ENCODE measurements around the gene TFPI.

TFPI gene

DNA sequence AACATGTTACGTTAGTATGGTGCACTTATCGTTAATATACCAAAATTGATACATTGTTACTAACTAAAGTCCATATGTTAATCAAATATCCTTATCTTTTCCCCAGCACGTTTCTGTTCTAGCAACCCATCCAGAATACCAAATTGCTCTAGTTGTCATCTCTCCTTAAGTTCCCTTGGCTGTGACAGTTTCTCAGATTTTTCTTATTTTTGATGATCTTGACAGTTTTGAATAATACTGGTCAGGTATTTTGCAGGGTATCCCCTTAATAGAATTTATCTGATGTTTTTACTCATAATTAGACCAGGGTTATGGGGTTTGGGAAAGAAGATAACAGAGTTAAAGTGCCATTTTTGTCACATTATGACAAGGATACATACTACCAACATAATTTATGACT, 47.8 kb downstream of the TFPI start:
- H3K4me2 ChIP-seq (ENCODE audit: low read length, poor library complexity, severe bottlenecking) = no peak overlapping the region
- H3K4me1 ChIP-seq (ENCODE audit: control insufficient read depth, insufficient read depth, low read depth, low read length) = no peaks in the 10 kb centered on the region
- H3K9me3 ChIP-seq (ENCODE audit: control insufficient read depth, low read length) = no peaks in the 10 kb centered on the region
- H2BK12ac ChIP-seq (ENCODE audit: low read length in 2 of 2) = no peak overlapping the region
- no peak overlapping the region for H3K4me3 ChIP-seq (ENCODE audit: insufficient read depth in 1 of 2, low read depth in 1 of 2, low read length in 2 of 2)
- H2AK5ac ChIP-seq (ENCODE audit: low read length, severe bottlenecking) = no peak overlapping the region
- H4K91ac ChIP-seq (ENCODE audit: low read length) = no peak overlapping the region
- no peak overlapping the region for H3K4ac ChIP-seq (ENCODE audit: low read depth in 1 of 2, low read length in 2 of 2)
- H3K14ac ChIP-seq (ENCODE audit: low read length in 2 of 2) = no peak overlapping the region
- H2BK120ac ChIP-seq (ENCODE audit: low read depth, low read length) = no peak overlapping the region
- no peak overlapping the region for H2BK15ac ChIP-seq (ENCODE audit: low read depth, poor library complexity, severe bottlenecking)
- 100% methylated on average over 3 of the region's 3 CpGs for WGBS
- no peaks in the 10 kb centered on the region for H3K27me3 ChIP-seq (ENCODE audit: control insufficient read depth in 1 of 2, insufficient read depth in 1 of 2, low read length in 2 of 2)
- peaks cover 0 to 4% of the 10 kb centered on the region in 2 experiments for H3K36me3 ChIP-seq (ENCODE audit: control insufficient read depth in 1 of 2, insufficient read depth in 2 of 2, low read depth in 1 of 2, low read length in 2 of 2)
- no peak overlapping the region for H4K8ac ChIP-seq (ENCODE audit: low read length)
- H3K79me1 ChIP-seq (replicated peaks; ENCODE audit: low read length, poor library complexity, severe bottlenecking) = peaks cover 3% of the 10 kb centered on the region
- H3K27ac ChIP-seq (ENCODE audit: low read length, poor library complexity, severe bottlenecking) = no peak overlapping the region
- H2AFZ ChIP-seq (ENCODE audit: low read depth, low read length) = no peak overlapping the region
- no peak for DNase-seq
- H3K9ac ChIP-seq (ENCODE audit: low read length) = no peak overlapping the region
- H2BK5ac ChIP-seq (ENCODE audit: low read depth, low read length, poor library complexity, severe bottlenecking) = no peak overlapping the region
- H3K23ac ChIP-seq (ENCODE audit: low read length in 2 of 2) = no peak overlapping the region
- H3K18ac ChIP-seq (ENCODE audit: low read depth in 1 of 2, low read length in 2 of 2) = no peak overlapping the region

DNA sequence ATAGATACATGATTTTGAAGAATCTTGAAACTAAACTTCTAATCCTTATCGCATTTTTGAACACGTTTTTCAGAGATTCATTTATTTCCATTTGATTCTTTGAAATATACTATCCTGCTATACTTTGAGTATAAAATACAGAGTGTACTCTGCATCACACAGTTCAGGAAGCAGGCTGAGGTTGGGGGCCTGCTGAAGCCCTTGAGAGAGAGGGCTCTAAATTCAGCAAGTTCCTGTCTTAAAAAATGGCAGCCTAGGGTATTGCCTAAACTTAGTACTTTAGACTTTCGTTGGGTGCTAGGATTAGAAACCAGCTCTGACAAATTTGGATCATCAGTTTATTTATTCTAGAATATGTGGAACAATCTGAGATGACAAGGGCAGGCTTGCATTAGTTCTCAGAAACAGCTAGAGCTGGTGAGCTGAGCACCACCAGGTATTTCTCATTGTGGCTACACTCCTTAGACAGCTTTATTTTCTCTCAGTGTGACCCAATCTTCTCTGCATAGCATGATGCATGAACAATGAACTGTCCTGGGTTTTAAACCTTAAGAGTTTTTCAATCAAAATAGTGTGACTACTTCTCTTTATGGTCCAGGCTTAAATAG, 49.1 kb downstream of the TFPI start:
- Histone ChIP-seq H3K14ac (ENCODE audit: low read length in 2 of 2) (no peak overlapping the region), H3K4me3 (ENCODE audit: insufficient read depth in 1 of 2, low read depth in 1 of 2, low read length in 2 of 2) (no peak overlapping the region), H2BK15ac (ENCODE audit: low read depth, poor library complexity, severe bottlenecking) (no peak overlapping the region), H3K9ac (ENCODE audit: low read length) (no peak overlapping the region), H3K18ac (ENCODE audit: low read depth in 1 of 2, low read length in 2 of 2) (peak overlapping the region in 1 of 2 experiments; percentile 43), H3K4me1 (ENCODE audit: control insufficient read depth, insufficient read depth, low read depth, low read length) (peaks cover 1% of the 10 kb centered on the region), H3K36me3 (ENCODE audit: control insufficient read depth in 1 of 2, insufficient read depth in 2 of 2, low read depth in 1 of 2, low read length in 2 of 2) (no peaks in the 10 kb centered on the region), H2BK5ac (ENCODE audit: low read depth, low read length, poor library complexity, severe bottlenecking) (no peak overlapping the region), H2AK5ac (ENCODE audit: low read length, severe bottlenecking) (no peak overlapping the region), H4K8ac (ENCODE audit: low read length) (no peak overlapping the region), H3K23ac (ENCODE audit: low read length in 2 of 2) (no peak overlapping the region), H3K4ac (ENCODE audit: low read depth in 1 of 2, low read length in 2 of 2) (no peak overlapping the region), H3K9me3 (ENCODE audit: control insufficient read depth, low read length) (no peaks in the 10 kb centered on the region), H3K27me3 (ENCODE audit: control insufficient read depth in 1 of 2, insufficient read depth in 1 of 2, low read length in 2 of 2) (no peaks in the 10 kb centered on the region), H3K79me1 (replicated peaks; ENCODE audit: low read length, poor library complexity, severe bottlenecking) (peaks cover 1% of the 10 kb centered on the region), H4K91ac (ENCODE audit: low read length) (no peak overlapping the region), H2BK12ac (ENCODE audit: low read length in 2 of 2) (no peak overlapping the region), H2AFZ (ENCODE audit: low read depth, low read length) (no peak overlapping the region), H2BK120ac (ENCODE audit: low read depth, low read length) (no peak overlapping the region), H3K4me2 (ENCODE audit: low read length, poor library complexity, severe bottlenecking) (no peak overlapping the region), H3K27ac (ENCODE audit: low read length, poor library complexity, severe bottlenecking) (no peak overlapping the region)
- DNase-seq = peak; percentile 44
- 54% methylated on average over 1 of the region's 3 CpGs for WGBS

DNA sequence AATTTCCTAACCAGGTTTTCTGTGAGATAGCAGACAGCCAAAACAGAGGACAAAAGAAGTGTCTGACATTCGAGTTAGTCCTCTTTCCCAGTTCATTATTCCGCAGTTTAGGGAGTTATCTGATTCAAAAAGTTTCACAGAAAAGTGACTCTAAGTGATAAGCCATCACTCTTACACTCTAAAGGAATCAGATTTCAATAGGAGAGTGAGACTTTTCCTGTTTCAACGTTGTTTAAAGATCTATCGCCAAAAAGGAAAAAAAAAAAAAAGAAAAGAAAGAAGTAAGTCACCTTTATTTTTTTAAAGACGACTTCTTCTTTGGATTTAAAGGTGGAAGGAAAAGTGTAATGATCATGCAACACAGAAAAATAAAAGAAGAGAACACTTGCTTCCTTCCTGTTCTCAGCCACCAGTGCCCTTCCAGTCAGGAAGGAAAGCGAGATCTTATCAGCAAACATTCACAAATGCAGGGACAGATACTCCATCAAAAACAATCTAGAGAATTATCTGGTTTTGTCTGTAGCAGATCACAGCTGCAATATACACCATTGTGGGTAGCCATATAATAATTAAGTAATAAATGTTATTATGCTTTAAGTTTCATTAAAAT, 49.8 kb downstream of the TFPI start:
- Histone ChIP-seq H3K14ac (ENCODE audit: low read length in 2 of 2) (no peak overlapping the region), H3K4ac (ENCODE audit: low read depth in 1 of 2, low read length in 2 of 2) (no peak overlapping the region), H3K9ac (ENCODE audit: low read length) (no peak overlapping the region), H4K8ac (ENCODE audit: low read length) (no peak overlapping the region), H2BK5ac (ENCODE audit: low read depth, low read length, poor library complexity, severe bottlenecking) (no peak overlapping the region), H2BK120ac (ENCODE audit: low read depth, low read length) (no peak overlapping the region), H2BK15ac (ENCODE audit: low read depth, poor library complexity, severe bottlenecking) (no peak overlapping the region), H3K36me3 (ENCODE audit: control insufficient read depth in 1 of 2, insufficient read depth in 2 of 2, low read depth in 1 of 2, low read length in 2 of 2) (no peaks in the 10 kb centered on the region), H3K79me1 (replicated peaks; ENCODE audit: low read length, poor library complexity, severe bottlenecking) (peaks cover 1% of the 10 kb centered on the region), H2AFZ (ENCODE audit: low read depth, low read length) (no peak overlapping the region), H2BK12ac (ENCODE audit: low read length in 2 of 2) (no peak overlapping the region), H2AK5ac (ENCODE audit: low read length, severe bottlenecking) (no peak overlapping the region), H3K4me3 (ENCODE audit: insufficient read depth in 1 of 2, low read depth in 1 of 2, low read length in 2 of 2) (no peak overlapping the region), H4K91ac (ENCODE audit: low read length) (no peak overlapping the region), H3K9me3 (ENCODE audit: control insufficient read depth, low read length) (no peaks in the 10 kb centered on the region), H3K27me3 (ENCODE audit: control insufficient read depth in 1 of 2, insufficient read depth in 1 of 2, low read length in 2 of 2) (no peaks in the 10 kb centered on the region), H3K4me2 (ENCODE audit: low read length, poor library complexity, severe bottlenecking) (no peak overlapping the region), H3K27ac (ENCODE audit: low read length, poor library complexity, severe bottlenecking) (no peak overlapping the region), H3K18ac (ENCODE audit: low read depth in 1 of 2, low read length in 2 of 2) (no peak overlapping the region), H3K23ac (ENCODE audit: low read length in 2 of 2) (no peak overlapping the region), H3K4me1 (ENCODE audit: control insufficient read depth, insufficient read depth, low read depth, low read length) (peaks cover 1% of the 10 kb centered on the region)
- peak; percentile 35 for DNase-seq
- WGBS = 17% methylated on average over 1 of the region's 6 CpGs

DNA sequence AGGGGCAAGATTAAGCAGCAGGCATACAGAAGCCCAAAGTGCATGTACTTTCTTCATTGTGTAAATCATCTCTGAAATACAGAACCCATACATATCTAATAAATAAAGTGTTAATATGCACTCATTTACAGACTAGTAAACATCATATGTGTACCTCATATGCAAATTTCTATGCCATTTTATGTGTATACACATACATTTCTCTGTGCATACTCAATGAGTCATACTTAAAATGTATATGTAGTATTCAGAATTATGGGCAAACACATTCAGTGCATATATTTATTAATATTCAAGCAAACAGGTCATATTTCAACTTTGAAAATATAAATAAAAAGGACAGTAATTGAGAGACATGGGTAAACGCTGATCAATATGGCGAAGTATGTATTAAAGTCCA, 50.5 kb downstream of the TFPI start:
- H2BK15ac ChIP-seq (ENCODE audit: low read depth, poor library complexity, severe bottlenecking) = no peak overlapping the region

More for the DNA sequence above, 50.5 kb downstream of the TFPI start:
- Histone ChIP-seq H3K27me3 (ENCODE audit: control insufficient read depth in 1 of 2, insufficient read depth in 1 of 2, low read length in 2 of 2) (no peaks in the 10 kb centered on the region), H2AFZ (ENCODE audit: low read depth, low read length) (no peak overlapping the region), H3K18ac (ENCODE audit: low read depth in 1 of 2, low read length in 2 of 2) (no peak overlapping the region), H3K4me2 (ENCODE audit: low read length, poor library complexity, severe bottlenecking) (no peak overlapping the region), H3K4me3 (ENCODE audit: insufficient read depth in 1 of 2, low read depth in 1 of 2, low read length in 2 of 2) (no peak overlapping the region), H3K4me1 (ENCODE audit: control insufficient read depth, insufficient read depth, low read depth, low read length) (peaks cover 1% of the 10 kb centered on the region), H2AK5ac (ENCODE audit: low read length, severe bottlenecking) (no peak overlapping the region), H3K36me3 (ENCODE audit: control insufficient read depth in 1 of 2, insufficient read depth in 2 of 2, low read depth in 1 of 2, low read length in 2 of 2) (no peaks in the 10 kb centered on the region), H3K4ac (ENCODE audit: low read depth in 1 of 2, low read length in 2 of 2) (no peak overlapping the region), H4K91ac (ENCODE audit: low read length) (no peak overlapping the region), H3K9me3 (ENCODE audit: control insufficient read depth, low read length) (no peaks in the 10 kb centered on the region), H2BK120ac (ENCODE audit: low read depth, low read length) (no peak overlapping the region), H3K9ac (ENCODE audit: low read length) (no peak overlapping the region), H2BK12ac (ENCODE audit: low read length in 2 of 2) (no peak overlapping the region), H3K79me1 (replicated peaks; ENCODE audit: low read length, poor library complexity, severe bottlenecking) (peaks cover 1% of the 10 kb centered on the region), H3K14ac (ENCODE audit: low read length in 2 of 2) (no peak overlapping the region), H3K27ac (ENCODE audit: low read length, poor library complexity, severe bottlenecking) (no peak overlapping the region), H4K8ac (ENCODE audit: low read length) (no peak overlapping the region), H2BK5ac (ENCODE audit: low read depth, low read length, poor library complexity, severe bottlenecking) (no peak overlapping the region), H3K23ac (ENCODE audit: low read length in 2 of 2) (no peak overlapping the region)
- DNase-seq = no peak
- 80% methylated on average over 2 of the region's 2 CpGs for WGBS
